Testis (tissue), 3 donors: ENCODE results near the gene CYP4X1. TPM values are rescaled to one million over a fixed set of nuclear protein-coding genes. Genes with fewer than 3 reads are reported as not detected.
"Not testable (repeated sequence)": the region's sequence is repeated elsewhere in the genome, so short reads cannot be mapped to it uniquely, and the experiment has no call there.

Experiments used
- DNase-seq: peaks from one replicate; pipeline ENCODE4 v3.0.0-alpha.2; 2019
- H3K27ac ChIP-seq, 2 donors: fragments of 200-600 bp; sonication (generic); one replicate each; pipeline ENCODE4 v1.5.1; 2019
- H3K27me3 ChIP-seq: fragments of 200-600 bp; sonication (generic); one replicate; pipeline ENCODE4 v1.5.1; 2019
- H3K36me3 ChIP-seq: fragments of 200-600 bp; sonication (generic); one replicate; pipeline ENCODE4 v1.5.1; 2017; ENCODE audit warnings: low read depth; ENCODE audit errors: missing control alignments
- H3K4me1 ChIP-seq: fragments of 200-600 bp; sonication (generic); one replicate; pipeline ENCODE4 v1.5.1; 2019
- H3K4me3 ChIP-seq, 2 donors: fragments of 200-600 bp; sonication (generic); one replicate each; pipeline ENCODE4 v1.5.1; 2017 to 2019
- H3K9me3 ChIP-seq: fragments of 200-600 bp; sonication (generic); one replicate; pipeline ENCODE4 v1.5.1; 2017
- POLR2A ChIP-seq: fragments of 450-650 bp; IDR thresholded peaks from one replicate; pipeline ENCODE4 v1.6.1; 2017; ENCODE audit warnings: antibody characterized with exemption, mild to moderate bottlenecking, moderate library complexity
- WGBS, 2 donors: methylation state at CpG; one replicate each; pipeline ENCODE4 v1.1.5; 2018; 5-methylcytosine and 5-hydroxymethylcytosine counted together
- intact Hi-C: fragments of 100-400 bp; cut with DNase I; formaldehyde crosslinking; loops from one replicate; pipeline ENCODE4 v1.15.1; 2023; ENCODE audit warnings: low total_unique reads
- polyA plus RNA-seq: library from polyadenylated mRNA; stranded (reverse); fragments of 350-450 nt; fragmentation: Illumina TruSeq; extraction: RNeasy Lipid Tissue Mini Kit (QIAGEN cat#74804); gene quantifications from one replicate; pipeline ENCODE4 v1.2.3, GENCODE V29; 2014; ENCODE audit warnings: low read depth, low replicate concordance; ENCODE audit not compliant: insufficient read depth
- total RNA-seq, 2 donors: library from RNA; depleted of rRNA; stranded (reverse); fragments of >200 nt; gene quantifications; one replicate each; pipeline ENCODE4 v1.2.3, GENCODE V29; 2016
- TF ChIP-seq, protein P1 (sequence below), 3 experiments: fragments of 450-650 bp in 2 of 3; fragments of 200-600 bp in 1 of 3; sonication (generic) in 1 of 3; IDR thresholded peaks; one replicate each; pipeline ENCODE4 v1.5.1; 2016 to 2019; ENCODE audit warnings: antibody characterized with exemption in 3 of 3, mild to moderate bottlenecking in 2 of 3, moderate library complexity in 1 of 3

CYP4X1 gene
- total and polyA plus RNA-seq, 3 donors from 2014 or later, result 7.5 to 10.4 (median 9.4) TPM

DNA sequence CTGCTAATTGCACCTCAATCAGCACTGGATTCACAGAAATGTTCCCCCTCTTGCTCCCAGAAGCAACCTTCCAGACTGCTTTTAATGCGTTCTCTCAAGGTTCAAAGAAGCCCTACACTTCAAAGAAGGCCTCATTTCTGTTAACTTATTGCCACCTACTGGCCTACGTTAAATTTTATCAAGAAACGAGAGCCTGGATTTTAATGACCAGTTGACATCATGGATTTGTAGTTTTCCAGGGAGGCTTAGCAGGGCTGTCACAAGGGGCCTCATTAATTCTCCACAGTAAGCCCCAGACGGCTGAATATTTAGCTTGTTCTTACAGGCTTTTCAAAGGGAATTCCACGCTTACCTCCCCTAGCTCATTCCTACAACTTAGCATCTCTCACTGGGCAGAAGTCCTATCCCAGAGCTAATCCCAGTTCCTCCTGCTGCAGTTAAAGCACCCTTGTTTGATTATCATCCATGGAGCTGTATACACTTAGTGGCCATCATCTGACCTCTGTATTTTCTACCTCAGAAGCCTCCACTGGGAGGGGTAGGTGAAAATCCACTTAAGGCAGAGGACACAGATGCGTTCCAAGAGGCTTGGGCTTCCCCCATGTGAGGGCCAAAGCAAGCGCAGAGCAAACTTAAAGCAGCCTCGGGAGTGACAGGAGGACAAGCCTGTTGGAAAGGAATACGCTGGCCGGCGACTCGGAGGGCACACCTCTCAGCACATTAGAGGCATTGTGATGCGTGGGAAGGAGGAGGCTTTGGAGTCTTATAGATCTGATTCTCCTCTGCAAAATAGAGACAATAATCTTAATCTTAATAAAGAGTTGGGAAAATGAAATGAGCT lies 32.2 kb upstream of the CYP4X1 start:
- H3K36me3 ChIP-seq, result no peaks in the 10 kb centered on the region
- DNase-seq, result no peak
- TF ChIP-seq POLR2A, result no peak
- TF ChIP-seq, protein P1, sequence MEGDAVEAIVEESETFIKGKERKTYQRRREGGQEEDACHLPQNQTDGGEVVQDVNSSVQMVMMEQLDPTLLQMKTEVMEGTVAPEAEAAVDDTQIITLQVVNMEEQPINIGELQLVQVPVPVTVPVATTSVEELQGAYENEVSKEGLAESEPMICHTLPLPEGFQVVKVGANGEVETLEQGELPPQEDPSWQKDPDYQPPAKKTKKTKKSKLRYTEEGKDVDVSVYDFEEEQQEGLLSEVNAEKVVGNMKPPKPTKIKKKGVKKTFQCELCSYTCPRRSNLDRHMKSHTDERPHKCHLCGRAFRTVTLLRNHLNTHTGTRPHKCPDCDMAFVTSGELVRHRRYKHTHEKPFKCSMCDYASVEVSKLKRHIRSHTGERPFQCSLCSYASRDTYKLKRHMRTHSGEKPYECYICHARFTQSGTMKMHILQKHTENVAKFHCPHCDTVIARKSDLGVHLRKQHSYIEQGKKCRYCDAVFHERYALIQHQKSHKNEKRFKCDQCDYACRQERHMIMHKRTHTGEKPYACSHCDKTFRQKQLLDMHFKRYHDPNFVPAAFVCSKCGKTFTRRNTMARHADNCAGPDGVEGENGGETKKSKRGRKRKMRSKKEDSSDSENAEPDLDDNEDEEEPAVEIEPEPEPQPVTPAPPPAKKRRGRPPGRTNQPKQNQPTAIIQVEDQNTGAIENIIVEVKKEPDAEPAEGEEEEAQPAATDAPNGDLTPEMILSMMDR (IDR thresholded peaks at IDR 0.05), result peak in 1 of 3 experiments; percentile 27
- intact Hi-C loops, result loop anchor here (10.0 kb wide), 1 partner anchor 247 kb away; no protein-coding TSS in a partner anchor
- H3K4me1 ChIP-seq, result no peaks in the 10 kb centered on the region
- H3K27ac ChIP-seq, result no peak overlapping the region
- H3K4me3 ChIP-seq, result no peak overlapping the region
- no peaks in the 10 kb centered on the region for H3K9me3 ChIP-seq
- H3K27me3 ChIP-seq, result no peaks in the 10 kb centered on the region
- WGBS, 2 donors, result 48 to 60% methylated on average over 13 of the region's 13 CpGs

DNA sequence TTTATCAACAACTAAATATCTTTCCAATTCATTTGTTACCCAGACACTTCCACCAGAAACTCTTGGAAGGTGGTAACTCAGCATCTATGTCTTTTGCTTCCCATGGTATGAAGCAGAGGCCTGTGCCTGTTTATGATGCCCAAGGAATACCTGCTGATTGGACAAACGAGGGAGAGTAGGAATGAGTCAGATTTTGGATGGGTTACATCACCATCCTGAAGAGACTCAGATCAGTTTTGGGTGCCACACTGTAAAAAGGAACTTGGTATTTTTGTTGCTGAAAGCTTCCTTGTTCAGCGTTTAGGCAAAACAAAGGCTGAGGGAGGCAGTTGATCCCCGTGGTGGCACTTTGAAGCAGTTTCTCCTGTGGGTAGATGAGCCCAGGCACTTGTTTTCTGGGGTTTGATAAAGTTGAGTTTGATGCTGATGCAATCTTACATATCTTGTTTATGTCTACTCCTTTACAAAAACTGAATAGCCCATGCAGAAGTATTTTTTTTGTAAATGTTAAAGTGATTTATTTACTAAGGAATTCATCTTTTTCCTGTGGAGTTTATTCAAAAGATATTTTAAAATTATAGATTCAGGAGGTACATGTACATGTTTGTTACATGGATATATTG lies 26.7 kb upstream of the CYP4X1 start:
- no peak for DNase-seq
- Histone ChIP-seq H3K27me3 (no peaks in the 10 kb centered on the region), H3K4me3 (no peak overlapping the region), H3K9me3 (no peaks in the 10 kb centered on the region), H3K4me1 (no peaks in the 10 kb centered on the region), H3K27ac (no peak overlapping the region), H3K36me3 (no peaks in the 10 kb centered on the region)
- intact Hi-C loops, result loop anchor here (10.0 kb wide), 1 partner anchor 252 kb away; no protein-coding TSS in a partner anchor
- TF ChIP-seq, protein P1 (IDR thresholded peaks at IDR 0.05), result no peak
- no peak for TF ChIP-seq POLR2A
- WGBS, 2 donors, result 63 to 70% methylated on average over 3 of the region's 3 CpGs

DNA sequence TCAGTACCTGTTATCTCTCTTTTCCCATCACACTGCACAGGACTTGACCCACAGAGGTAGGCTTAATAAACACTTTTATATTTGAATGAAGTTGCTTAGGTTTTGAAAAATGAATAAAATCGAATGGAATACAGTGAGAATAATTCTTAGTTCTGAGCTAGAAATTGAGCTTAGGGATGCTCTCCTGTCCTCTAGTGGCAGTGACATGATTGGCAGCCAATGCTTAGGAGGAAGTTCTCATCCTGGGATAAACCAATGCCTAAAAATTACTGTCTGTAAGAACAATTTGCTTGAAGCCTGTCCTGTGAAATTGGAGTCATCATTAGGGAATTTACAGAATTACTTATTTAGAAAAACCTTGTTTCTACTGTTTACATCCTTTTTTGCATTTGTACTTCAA lies 21.3 kb upstream of the CYP4X1 start:
- no peak for TF ChIP-seq POLR2A
- TF ChIP-seq, protein P1 (IDR thresholded peaks at IDR 0.05), result peak in 2 of 3 experiments; percentile 13 to 38
- no peaks in the 10 kb centered on the region for H3K36me3 ChIP-seq
- no peak overlapping the region for H3K27ac ChIP-seq
- no peak overlapping the region for H3K4me3 ChIP-seq
- intact Hi-C loops, result no loop called here
- H3K9me3 ChIP-seq, result no peaks in the 10 kb centered on the region
- H3K27me3 ChIP-seq, result no peaks in the 10 kb centered on the region
- DNase-seq, result no peak
- H3K4me1 ChIP-seq, result no peaks in the 10 kb centered on the region
- WGBS, 2 donors, result 45 to 57% methylated on average over 1 of the region's 1 CpG

DNA sequence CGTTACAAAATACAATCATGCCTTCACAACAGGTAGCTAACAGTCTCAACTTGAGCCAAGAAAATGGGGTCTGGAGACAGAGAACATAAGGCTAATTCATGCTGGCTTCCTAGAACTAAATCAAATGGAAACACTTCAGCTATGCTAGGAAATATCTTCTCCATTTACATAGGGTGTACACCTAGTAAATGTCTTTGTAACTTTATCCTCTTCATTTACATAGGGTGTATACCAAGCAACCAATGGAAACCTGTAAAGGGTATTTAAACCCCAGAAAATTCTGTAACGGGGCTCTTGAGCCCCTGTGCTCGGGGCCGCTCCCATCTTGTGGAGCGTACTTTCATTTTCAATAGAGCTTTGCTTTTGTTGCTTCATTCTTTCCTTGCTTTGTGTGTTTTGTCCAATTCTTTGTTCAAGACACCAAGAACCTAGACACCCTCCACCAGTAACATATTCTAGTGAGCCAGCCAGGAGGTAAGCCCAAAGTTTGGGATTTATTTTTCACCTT lies 19.5 kb upstream of the CYP4X1 start:
- DNase-seq, result no peak
- 88 to 91% methylated on average over 5 of the region's 5 CpGs for WGBS, 2 donors
- H3K27me3 ChIP-seq, result no peaks in the 10 kb centered on the region
- H3K4me1 ChIP-seq, result no peaks in the 10 kb centered on the region
- intact Hi-C loops, result no loop called here
- H3K36me3 ChIP-seq, result no peaks in the 10 kb centered on the region
- no peak overlapping the region for H3K27ac ChIP-seq
- H3K9me3 ChIP-seq, result no peaks in the 10 kb centered on the region
- no peak for TF ChIP-seq POLR2A
- TF ChIP-seq, protein P1 (IDR thresholded peaks at IDR 0.05), result no peak
- H3K4me3 ChIP-seq, result no peak overlapping the region

DNA sequence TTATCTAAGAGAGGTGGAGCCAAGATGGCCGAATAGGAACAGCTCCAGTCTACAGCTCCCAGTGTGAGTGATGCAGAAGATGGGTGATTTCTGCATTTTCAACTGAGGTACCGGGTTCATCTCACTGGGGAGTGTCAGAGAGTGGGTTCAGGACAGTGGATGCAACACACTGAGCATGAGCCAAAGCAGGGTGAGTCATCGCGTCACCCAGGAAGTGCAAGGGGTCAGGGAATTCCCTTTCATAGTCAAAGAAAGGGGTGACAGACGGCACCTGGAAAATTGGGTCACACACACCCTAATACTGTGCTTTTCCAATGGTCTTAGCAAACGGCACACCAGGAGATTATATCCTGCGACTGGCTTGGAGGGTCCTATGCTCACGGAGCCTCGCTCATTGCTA lies 17.0 kb upstream of the CYP4X1 start:
- DNase-seq, intact Hi-C loops, H3K27ac ChIP-seq, H3K36me3 ChIP-seq, H3K4me1 ChIP-seq, H3K4me3 ChIP-seq, H3K27me3 ChIP-seq, H3K9me3 ChIP-seq: not testable (repeated sequence)
- 92% methylated on average over 9 of the region's 9 CpGs for WGBS, 2 donors
